ENCODE data around the gene KNDC1.

- TF ChIP-seq CTCF (IDR thresholded peaks at IDR 0.05; ENCODE audit: low read length) (no peak), EZH2 (optimal IDR thresholded peaks at IDR 0.05; ENCODE audit: low read depth, low read length) (no peak)
Observed at GRCh38 chr10:133129859-133130495, 30.0 kb upstream of the KNDC1 start.

Measured in MM.1S (cell line).